ENCODE measurements around the gene GC. TPM values are rescaled to one million over a fixed set of nuclear protein-coding genes. Genes with fewer than 3 reads are reported as not detected.

Gene GC
- total RNA-seq, 1 experiment from 2014 or later: not detected

- no peak overlapping the region for H2AFZ ChIP-seq
- no peak overlapping the region for H3K4me3 ChIP-seq
- H3K36me3 ChIP-seq (ENCODE audit: low read depth): no peaks in the 10 kb centered on the region
- no peaks in the 10 kb centered on the region for H4K20me1 ChIP-seq (ENCODE audit: insufficient read depth)
- intact Hi-C loops (cut with micrococcal nuclease; ENCODE audit: unreplicated experiment): no loop called here
- no peaks in the 10 kb centered on the region for H3K4me1 ChIP-seq (replicated peaks; ENCODE audit: insufficient read depth)
- H3K27me3 ChIP-seq (ENCODE audit: insufficient read depth, low read depth): no peaks in the 10 kb centered on the region
- DNase-seq: no peak
- TF ChIP-seq CTCF (conservative IDR thresholded peaks at IDR 0.05): no peak
- no peak for TF ChIP-seq EZH2 (IDR thresholded peaks at IDR 0.05; ENCODE audit: low read depth)
- no peak overlapping the region for H3K4me2 ChIP-seq
- H3K79me2 ChIP-seq (ENCODE audit: low read depth): no peaks in the 10 kb centered on the region
- H3K9me3 ChIP-seq (ENCODE audit: insufficient read depth, low read depth): no peaks in the 10 kb centered on the region
- H3F3A ChIP-seq (ENCODE audit: insufficient read depth, low read depth): no peaks in the 10 kb centered on the region
- no peak overlapping the region for H3K27ac ChIP-seq
- no peaks in the 10 kb centered on the region for H3K9me2 ChIP-seq (ENCODE audit: insufficient read depth)
- ChIA-PET POLR2A (ENCODE audit: unreplicated experiment) (no interaction called here), CTCF (no interaction called here)
- BruUV-seq (replicated peaks): no TSS peak
Observed at GRCh38 chr4:71694961-71695360, 88.9 kb downstream of the GC start.

GRCh38 chr4:71692963-71693362 is 90.9 kb downstream of the GC start:
- Histone ChIP-seq H3K4me1 (replicated peaks; ENCODE audit: insufficient read depth) (no peaks in the 10 kb centered on the region), H4K20me1 (ENCODE audit: insufficient read depth) (no peaks in the 10 kb centered on the region), H3K79me2 (ENCODE audit: low read depth) (no peaks in the 10 kb centered on the region), H3F3A (ENCODE audit: insufficient read depth, low read depth) (no peaks in the 10 kb centered on the region), H3K4me3 (no peak overlapping the region), H3K4me2 (no peak overlapping the region), H3K9me2 (ENCODE audit: insufficient read depth) (no peaks in the 10 kb centered on the region), H3K27ac (no peak overlapping the region), H3K36me3 (ENCODE audit: low read depth) (no peaks in the 10 kb centered on the region), H3K27me3 (ENCODE audit: insufficient read depth, low read depth) (no peaks in the 10 kb centered on the region), H2AFZ (no peak overlapping the region), H3K9me3 (ENCODE audit: insufficient read depth, low read depth) (no peaks in the 10 kb centered on the region)
- no TSS peak for BruUV-seq (replicated peaks)
- ChIA-PET POLR2A (ENCODE audit: unreplicated experiment) (interaction anchor here (0.7 kb wide), 1 partner anchor 71 kb away, joined by 5 read pairs; no protein-coding TSS in a partner anchor), CTCF (no interaction called here)
- TF ChIP-seq CTCF (conservative IDR thresholded peaks at IDR 0.05) (no peak), EZH2 (IDR thresholded peaks at IDR 0.05; ENCODE audit: low read depth) (no peak)
- intact Hi-C loops (cut with micrococcal nuclease; ENCODE audit: unreplicated experiment): no loop called here
- DNase-seq: no peak

- CTCF ChIA-PET: no interaction called here
Observed at GRCh38 chr4:71692198-71692597, 91.7 kb downstream of the GC start.

More at GRCh38 chr4:71692198-71692597, 91.7 kb downstream of the GC start:
- intact Hi-C loops (cut with micrococcal nuclease; ENCODE audit: unreplicated experiment): no loop called here
- DNase-seq: no peak
- BruUV-seq (replicated peaks): no TSS peak
- no peaks in the 10 kb centered on the region for H3K27me3 ChIP-seq (ENCODE audit: insufficient read depth, low read depth)
- H3K9me2 ChIP-seq (ENCODE audit: insufficient read depth): no peaks in the 10 kb centered on the region
- POLR2A ChIA-PET (ENCODE audit: unreplicated experiment): no interaction called here
- H2AFZ ChIP-seq: no peak overlapping the region
- no peak for TF ChIP-seq EZH2 (IDR thresholded peaks at IDR 0.05; ENCODE audit: low read depth)
- TF ChIP-seq CTCF (conservative IDR thresholded peaks at IDR 0.05): no peak
- no peak overlapping the region for H3K27ac ChIP-seq
- H3K36me3 ChIP-seq (ENCODE audit: low read depth): no peaks in the 10 kb centered on the region
- H3K4me3 ChIP-seq: no peak overlapping the region
- no peaks in the 10 kb centered on the region for H4K20me1 ChIP-seq (ENCODE audit: insufficient read depth)
- H3K79me2 ChIP-seq (ENCODE audit: low read depth): no peaks in the 10 kb centered on the region
- no peaks in the 10 kb centered on the region for H3K4me1 ChIP-seq (replicated peaks; ENCODE audit: insufficient read depth)
- H3K9me3 ChIP-seq (ENCODE audit: insufficient read depth, low read depth): no peaks in the 10 kb centered on the region
- no peak overlapping the region for H3K4me2 ChIP-seq
- no peaks in the 10 kb centered on the region for H3F3A ChIP-seq (ENCODE audit: insufficient read depth, low read depth)

Other genes with a start within 250 kb of the GC start
- not detected in 2 replicates for gene NPFFR2, start 247.9 kb upstream of the GC start, total RNA-seq (2021)